OCI-LY3 (cell line): ENCODE measurements around the gene METTL18.

ENCODE experiments used
- CTCF ChIP-seq: fragments of 200-600, 300-600 bp; sonication (generic); IDR thresholded peaks from 2 replicates; pipeline ENCODE4 v1.5.1; 2014; ENCODE audit warnings: antibody characterized with exemption, low read length, low read depth
- EZH2phosphoT487 ChIP-seq: fragments of 200-600 bp; shearing (Covaris generic); IDR thresholded peaks from 2 replicates; pipeline ENCODE4 v1.6.1; 2018; ENCODE audit warnings: antibody characterized with exemption, mixed run types, low read depth

GRCh38 chr1:169802888-169803287 is 8.2 kb upstream of the METTL18 start:
- TF ChIP-seq CTCF = no peak
- no peak for TF ChIP-seq EZH2phosphoT487
